Neuronal stem cell (in vitro differentiated cells): ENCODE data around the gene ATG5.

Experiments
- DNase-seq: peaks from one replicate; pipeline ENCODE4 v3.0.0-alpha.2; 2013; ENCODE audit warnings: low spot score
- H2AFZ ChIP-seq: one replicate; pipeline ENCODE4 v1.6.1; 2013; ENCODE audit warnings: mild to moderate bottlenecking, low read length, inconsistent platforms
- H2AK5ac ChIP-seq: 2 replicates; pipeline ENCODE4 v1.6.1; 2013; ENCODE audit warnings: low read depth, mild to moderate bottlenecking, inconsistent platforms, low read length, moderate library complexity, mixed read lengths
- H2BK120ac ChIP-seq: 2 replicates; pipeline ENCODE4 v1.6.1; 2013; ENCODE audit warnings: low read depth, mild to moderate bottlenecking, inconsistent platforms, low read length, moderate library complexity, mixed read lengths
- H2BK12ac ChIP-seq: one replicate; pipeline ENCODE4 v1.6.1; 2013; ENCODE audit warnings: low read length, inconsistent platforms
- H2BK15ac ChIP-seq: 2 replicates; pipeline ENCODE4 v1.6.1; 2013; ENCODE audit warnings: mild to moderate bottlenecking, low read length, inconsistent platforms, mixed read lengths
- H2BK5ac ChIP-seq: one replicate; pipeline ENCODE4 v1.6.1; 2013; ENCODE audit warnings: inconsistent platforms, mild to moderate bottlenecking, low read length, moderate library complexity
- H3K14ac ChIP-seq: one replicate; pipeline ENCODE4 v1.6.1; 2013; ENCODE audit warnings: low read length, inconsistent platforms
- H3K18ac ChIP-seq: 2 replicates; pipeline ENCODE4 v1.6.1; 2013; ENCODE audit warnings: low read length, inconsistent platforms
- H3K23ac ChIP-seq: 2 replicates; pipeline ENCODE4 v1.6.1; 2013; ENCODE audit warnings: low read depth, mild to moderate bottlenecking, mixed read lengths, low read length, inconsistent platforms; ENCODE audit not compliant: poor library complexity
- H3K27ac ChIP-seq: replicated peaks from 3 replicates; pipeline ENCODE4 v1.5.1; 2013; ENCODE audit warnings: low read length, inconsistent platforms
- H3K27me3 ChIP-seq, 3 experiments: 2 replicates each; pipeline ENCODE4 v1.6.1; 2013; ENCODE audit warnings: low read length in 3 of 3, mild to moderate bottlenecking in 2 of 3, inconsistent platforms in 1 of 3, low read depth in 1 of 3, mixed read lengths in 1 of 3, moderate library complexity in 1 of 3; ENCODE audit not compliant: control insufficient read depth in 3 of 3, insufficient read depth in 3 of 3
- H3K36me3 ChIP-seq, 2 donors: replicated peaks in 1 of 2; 2 replicates each; pipeline ENCODE4 v1.6.1; 2013; ENCODE audit warnings: low read length in 2 of 2; ENCODE audit not compliant: control insufficient read depth in 2 of 2, insufficient read depth in 2 of 2
- H3K4ac ChIP-seq: 2 replicates; pipeline ENCODE4 v1.6.1; 2013; ENCODE audit warnings: inconsistent platforms, mild to moderate bottlenecking, low read length, moderate library complexity
- H3K4me1 ChIP-seq, 2 donors: 1 replicate in 1 of 2; 2 replicates in 1 of 2; pipeline ENCODE4 v1.6.1; 2013; ENCODE audit warnings: low read length in 2 of 2, low read depth in 1 of 2; ENCODE audit not compliant: control insufficient read depth in 2 of 2, insufficient read depth in 1 of 2
- H3K4me2 ChIP-seq: one replicate; pipeline ENCODE4 v1.6.1; 2013; ENCODE audit warnings: mild to moderate bottlenecking, low read length, inconsistent platforms; ENCODE audit not compliant: insufficient read depth, poor library complexity, severe bottlenecking
- H3K4me3 ChIP-seq, 2 donors: 2 replicates each; pipeline ENCODE4 v1.5.1; 2013; ENCODE audit warnings: low read length in 2 of 2, mild to moderate bottlenecking in 2 of 2, inconsistent platforms in 1 of 2, moderate library complexity in 1 of 2
- H3K79me1 ChIP-seq: one replicate; pipeline ENCODE4 v1.6.1; 2013; ENCODE audit warnings: low read depth, mild to moderate bottlenecking, inconsistent platforms, low read length, moderate library complexity
- H3K9ac ChIP-seq: one replicate; pipeline ENCODE4 v1.6.1; 2013; ENCODE audit warnings: mild to moderate bottlenecking, low read depth, low read length, inconsistent platforms; ENCODE audit not compliant: poor library complexity
- H3K9me3 ChIP-seq, 2 donors: replicated peaks in 1 of 2; 2 replicates each; pipeline versions ENCODE3 to v1.6.1; 2013; ENCODE audit warnings: low read length in 2 of 2, mild to moderate bottlenecking in 2 of 2, inconsistent platforms in 1 of 2, low read depth in 1 of 2, mixed read lengths in 1 of 2, moderate library complexity in 1 of 2; ENCODE audit not compliant: control insufficient read depth in 2 of 2, insufficient read depth in 1 of 2
- H4K8ac ChIP-seq: one replicate; pipeline ENCODE4 v1.6.1; 2013; ENCODE audit warnings: low read depth, mild to moderate bottlenecking, inconsistent platforms, low read length, moderate library complexity
- H4K91ac ChIP-seq: one replicate; pipeline ENCODE4 v1.6.1; 2013; ENCODE audit warnings: low read length, low read depth, mild to moderate bottlenecking, inconsistent platforms; ENCODE audit not compliant: poor library complexity
- WGBS, 2 donors: extraction: QIAGEN DNeasy Blood & Tissue Kit; methylation state at CpG; one replicate each; pipeline ENCODE4 v1.1.7; 2013; ENCODE audit warnings: missing lambda C conversion rate in 2 of 2, mixed read lengths in 1 of 2; ENCODE audit not compliant: insufficient read length in 2 of 2, insufficient replicate concordance in 1 of 2; ENCODE audit errors: extremely low coverage in 2 of 2; 5-methylcytosine and 5-hydroxymethylcytosine counted together

The ATG5 gene

DNA sequence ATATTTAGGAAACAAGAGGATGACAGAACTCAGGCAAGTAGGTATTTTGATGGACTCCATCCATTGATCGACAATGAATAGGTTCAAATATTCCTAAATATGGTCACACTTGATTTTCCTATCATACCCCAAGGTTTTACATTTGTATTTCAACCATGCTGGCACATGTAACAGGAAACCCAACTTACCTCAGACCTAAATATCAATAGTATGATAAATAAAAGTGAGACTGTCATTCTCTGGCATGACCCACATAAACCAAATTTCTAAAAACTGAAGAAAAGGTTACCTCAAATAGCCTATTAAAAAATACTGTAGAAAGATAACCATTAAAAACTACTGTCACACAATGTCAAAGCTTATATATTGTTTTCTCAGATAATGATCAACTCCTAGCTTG, 142.1 kb downstream of the ATG5 start:
- Histone ChIP-seq H4K8ac (no peak overlapping the region), H3K18ac (no peak overlapping the region), H3K27me3 (no peaks in the 10 kb centered on the region), H2AK5ac (no peak overlapping the region), H2BK15ac (no peak overlapping the region), H3K9ac (no peak overlapping the region), H3K4me2 (no peak overlapping the region), H3K9me3 (no peaks in the 10 kb centered on the region), H3K4me3 (no peak overlapping the region), H2BK5ac (no peak overlapping the region), H3K14ac (no peak overlapping the region), H4K91ac (no peak overlapping the region), H3K79me1 (no peaks in the 10 kb centered on the region), H2BK120ac (no peak overlapping the region), H3K36me3 (peaks cover 0 to 10% of the 10 kb centered on the region in 2 donors), H3K4me1 (no peaks in the 10 kb centered on the region), H3K23ac (no peak overlapping the region), H2BK12ac (no peak overlapping the region), H3K4ac (no peak overlapping the region), H3K27ac (no peak overlapping the region), H2AFZ (no peak overlapping the region)
- WGBS, 2 donors: no CpG with 5 or more reads among the region's 1 CpG
- DNase-seq: no peak

DNA sequence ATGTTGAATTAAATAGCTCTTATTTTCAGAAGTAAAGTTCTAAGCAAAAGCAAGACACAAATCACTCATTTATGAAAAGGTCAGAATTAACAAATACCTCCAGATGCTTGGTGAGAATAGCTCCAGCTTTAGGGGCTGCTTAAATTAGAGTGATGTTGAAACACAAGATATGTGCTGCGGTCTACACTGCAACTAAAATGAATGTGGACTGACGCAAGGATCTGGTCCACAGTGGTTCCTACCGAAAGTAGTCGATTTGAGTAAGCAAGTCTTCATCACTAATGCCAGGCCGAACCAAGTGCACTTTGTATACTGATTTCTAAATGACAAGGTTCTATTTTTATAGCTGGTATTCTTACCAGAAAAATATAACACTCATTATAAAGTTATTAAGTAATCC, 143.1 kb downstream of the ATG5 start:
- Histone ChIP-seq H2BK12ac (no peak overlapping the region), H3K9me3 (no peaks in the 10 kb centered on the region), H3K4me1 (no peaks in the 10 kb centered on the region), H3K9ac (no peak overlapping the region), H3K4ac (no peak overlapping the region), H4K8ac (no peak overlapping the region), H3K14ac (no peak overlapping the region), H3K27me3 (no peaks in the 10 kb centered on the region), H3K79me1 (no peaks in the 10 kb centered on the region), H3K36me3 (peaks cover 0 to 10% of the 10 kb centered on the region in 2 donors), H4K91ac (no peak overlapping the region), H3K23ac (no peak overlapping the region), H2BK120ac (no peak overlapping the region), H3K4me2 (no peak overlapping the region), H2AFZ (no peak overlapping the region), H2BK5ac (no peak overlapping the region), H3K4me3 (no peak overlapping the region), H3K18ac (no peak overlapping the region), H2BK15ac (no peak overlapping the region), H3K27ac (no peak overlapping the region), H2AK5ac (no peak overlapping the region)
- no peak for DNase-seq
- WGBS, 2 donors: no CpG with 5 or more reads among the region's 5 CpGs

GRCh38 chr6:106181664-106182418, 143.7 kb downstream of the ATG5 start:
- Histone ChIP-seq H3K14ac (no peak overlapping the region), H3K79me1 (no peaks in the 10 kb centered on the region), H2AFZ (no peak overlapping the region), H3K9me3 (no peaks in the 10 kb centered on the region), H2BK120ac (no peak overlapping the region), H3K23ac (no peak overlapping the region), H3K18ac (no peak overlapping the region), H2BK5ac (no peak overlapping the region), H2BK15ac (no peak overlapping the region), H3K27ac (no peak overlapping the region), H3K4ac (no peak overlapping the region), H3K36me3 (peaks cover 0 to 10% of the 10 kb centered on the region in 2 donors), H3K27me3 (no peaks in the 10 kb centered on the region), H2AK5ac (no peak overlapping the region), H3K4me1 (no peaks in the 10 kb centered on the region), H3K4me2 (no peak overlapping the region), H4K8ac (no peak overlapping the region), H4K91ac (no peak overlapping the region), H3K4me3 (no peak overlapping the region), H3K9ac (no peak overlapping the region), H2BK12ac (no peak overlapping the region)
- no CpG with 5 or more reads among the region's 3 CpGs for whole genome bisulfite sequencing, 2 donors
- DNase-seq: no peak

GRCh38 chr6:106180208-106180607, 145.4 kb downstream of the ATG5 start:
- Histone ChIP-seq H3K9ac (no peak overlapping the region), H3K4me3 (no peak overlapping the region), H3K18ac (no peak overlapping the region), H2BK5ac (no peak overlapping the region), H3K9me3 (no peaks in the 10 kb centered on the region), H3K4me1 (peaks cover 0 to 2% of the 10 kb centered on the region in 2 donors), H2BK120ac (no peak overlapping the region), H3K79me1 (no peaks in the 10 kb centered on the region), H2BK15ac (no peak overlapping the region), H3K14ac (no peak overlapping the region), H3K36me3 (no peaks in the 10 kb centered on the region), H2AFZ (no peak overlapping the region), H3K27ac (no peak overlapping the region), H3K4me2 (no peak overlapping the region), H3K4ac (no peak overlapping the region), H3K23ac (no peak overlapping the region), H4K8ac (no peak overlapping the region), H2BK12ac (no peak overlapping the region), H2AK5ac (no peak overlapping the region), H4K91ac (no peak overlapping the region), H3K27me3 (no peaks in the 10 kb centered on the region)
- no peak for DNase-seq
- no CpG with 5 or more reads among the region's 4 CpGs for WGBS, 2 donors
